Right cardiac atrium (tissue), 5 donors: ENCODE results near the gene NRSN1. TPM values are rescaled to one million over a fixed set of nuclear protein-coding genes. Genes with fewer than 3 reads are reported as not detected.
A peak's percentile ranks its signal among the peaks of the same experiment; 100 is the strongest.

Source experiments
- ATAC-seq, 2 donors: fragments of 200-7000 bp; cut with Tn5 transposase; one replicate each; pipeline versions ENCODE4 v1.8.0 to v1.9.1; 2020; ENCODE audit warnings: moderate library complexity in 2 of 2, mild to moderate bottlenecking in 1 of 2
- DNase-seq, 3 donors: peaks; one replicate each; pipeline ENCODE4 v3.0.0-alpha.2; 2020
- H3K27ac ChIP-seq: one replicate; pipeline ENCODE4 v1.5.1; 2013; ENCODE audit warnings: mild to moderate bottlenecking, low read length, control low read depth, moderate library complexity
- H3K27me3 ChIP-seq: one replicate; pipeline ENCODE4 v1.6.1; 2013; ENCODE audit not compliant: control insufficient read depth, insufficient read depth
- H3K4me1 ChIP-seq: one replicate; pipeline ENCODE4 v1.6.1; 2013; ENCODE audit warnings: low read length; ENCODE audit not compliant: control insufficient read depth, insufficient read depth
- H3K4me3 ChIP-seq: one replicate; pipeline ENCODE4 v1.5.1; 2013; ENCODE audit warnings: low read length, control low read depth
- H3K9me3 ChIP-seq: one replicate; pipeline ENCODE4 v1.6.1; 2013; ENCODE audit warnings: low read length; ENCODE audit not compliant: control insufficient read depth
- WGBS: extraction: QIAGEN DNeasy Blood & Tissue Kit; methylation state at CpG from one replicate; pipeline ENCODE4 v1.1.7; 2013; 5-methylcytosine and 5-hydroxymethylcytosine counted together
- intact Hi-C, 4 donors: fragments of 100-400 bp; cut with DNase I; formaldehyde crosslinking; loops; one replicate each; pipeline versions ENCODE4 v1.11.0 to v1.14.0; 2022 to 2023
- polyA plus RNA-seq: library from polyadenylated mRNA; stranded (reverse); fragments of 200-250 nt; gene quantifications from one replicate; pipeline ENCODE4 v1.2.3, GENCODE V29; 2013
- total RNA-seq, 4 donors: library from RNA; stranded (reverse); fragmentation: NEBNext Ultra II Directional; extraction: Animal tissue kit (Norgen Biotek cat#: 25700); gene quantifications; one replicate each; pipeline ENCODE4 v1.2.1, GENCODE V29; 2021
- donor health status: healthy with polysubstance abuse.
- donor health status: DM: no; HTN: yes; CAD: no.
- donor health status: DM: no; HTN: no; CAD: no.
- donor health status: DM: no; HTN: yes; CAD: no; lungs with severe emphysema.
- donor health status: DM: yes; HTN: yes; CAD: no.

Gene NRSN1
- total and polyA plus RNA-seq, 5 donors, result 0.11 TPM; not detected in 4

- Histone ChIP-seq H3K27me3 (no peaks in the 10 kb centered on the region), H3K4me1 (no peaks in the 10 kb centered on the region), H3K9me3 (no peaks in the 10 kb centered on the region), H3K27ac (no peak overlapping the region), H3K4me3 (no peak overlapping the region)
- ATAC-seq (no peak), DNase-seq (peak in 1 of 3 donors; percentile 5)
- intact Hi-C loops, result no loop called here
- 87% methylated on average over 10 of the region's 10 CpGs for WGBS
These were observed 57.6 kb downstream of the NRSN1 start for GRCh38 chr6:24183584-24183983.

- ATAC-seq (no peak), DNase-seq (no peak)
- intact Hi-C loops, result no loop called here
- WGBS, result 81% methylated on average over 7 of the region's 7 CpGs
- no peak overlapping the region for H3K4me3 ChIP-seq
- H3K27me3 ChIP-seq, result no peaks in the 10 kb centered on the region
- no peaks in the 10 kb centered on the region for H3K4me1 ChIP-seq
- H3K27ac ChIP-seq, result no peak overlapping the region
- H3K9me3 ChIP-seq, result no peaks in the 10 kb centered on the region
These were observed 60.3 kb downstream of the NRSN1 start for GRCh38 chr6:24186349-24186748.

GRCh38 chr6:24187965-24188577 is 62.1 kb downstream of the NRSN1 start:
- Histone ChIP-seq H3K27ac (no peak overlapping the region), H3K9me3 (no peaks in the 10 kb centered on the region), H3K4me1 (no peaks in the 10 kb centered on the region), H3K27me3 (no peaks in the 10 kb centered on the region), H3K4me3 (no peak overlapping the region)
- ATAC-seq, result no peak
- no peak for DNase-seq
- intact Hi-C loops, result no loop called here

GRCh38 chr6:24188578-24189080 is 62.6 kb downstream of the NRSN1 start:
- 63% methylated on average over 8 of the region's 8 CpGs for WGBS
- intact Hi-C loops, result no loop called here
- no peak for ATAC-seq

GRCh38 chr6:24191346-24191745 is 65.3 kb downstream of the NRSN1 start:
- ATAC-seq (no peak), DNase-seq (no peak)
- H3K27me3 ChIP-seq, result no peaks in the 10 kb centered on the region
- intact Hi-C loops, result no loop called here
- H3K4me3 ChIP-seq, result no peak overlapping the region
- no peak overlapping the region for H3K27ac ChIP-seq
- H3K4me1 ChIP-seq, result no peaks in the 10 kb centered on the region
- no peaks in the 10 kb centered on the region for H3K9me3 ChIP-seq
- 49% methylated on average over 2 of the region's 2 CpGs for WGBS

More at GRCh38 chr6:24188578-24189080, 62.6 kb downstream of the NRSN1 start:
- Histone ChIP-seq H3K9me3 (no peaks in the 10 kb centered on the region), H3K27ac (no peak overlapping the region), H3K4me1 (no peaks in the 10 kb centered on the region), H3K4me3 (no peak overlapping the region), H3K27me3 (no peaks in the 10 kb centered on the region)
- no peak for DNase-seq

- Histone ChIP-seq H3K27ac (no peak overlapping the region), H3K27me3 (no peaks in the 10 kb centered on the region), H3K9me3 (no peaks in the 10 kb centered on the region), H3K4me3 (no peak overlapping the region), H3K4me1 (no peaks in the 10 kb centered on the region)
- ATAC-seq, result no peak
- DNase-seq, result no peak
- intact Hi-C loops, result no loop called here
These were observed 67.3 kb downstream of the NRSN1 start for GRCh38 chr6:24193364-24193763.

GRCh38 chr6:24194978-24195700 is 69.1 kb downstream of the NRSN1 start:
- DNase-seq (no peak), ATAC-seq (no peak)
- Histone ChIP-seq H3K4me1 (no peaks in the 10 kb centered on the region), H3K27ac (no peak overlapping the region), H3K27me3 (no peaks in the 10 kb centered on the region), H3K9me3 (no peaks in the 10 kb centered on the region), H3K4me3 (no peak overlapping the region)
- WGBS, result 93% methylated on average over 2 of the region's 2 CpGs
- intact Hi-C loops, result no loop called here

- H3K27me3 ChIP-seq, result no peaks in the 10 kb centered on the region
- intact Hi-C loops, result no loop called here
- no peaks in the 10 kb centered on the region for H3K9me3 ChIP-seq
- H3K4me1 ChIP-seq, result no peaks in the 10 kb centered on the region
- WGBS, result 93% methylated on average over 3 of the region's 3 CpGs
- H3K27ac ChIP-seq, result no peak overlapping the region
- DNase-seq, result no peak
- ATAC-seq, result no peak
- no peak overlapping the region for H3K4me3 ChIP-seq
These were observed 70.0 kb downstream of the NRSN1 start for GRCh38 chr6:24195836-24196597.

Other genes with a start within 250 kb of the NRSN1 start
- gene DCDC2, start 231.8 kb downstream of the NRSN1 start, total RNA-seq, result not detected
- gene DCDC2, start 231.8 kb downstream of the NRSN1 start, polyA plus RNA-seq, result not detected